NCI-H1417 treated with DMSO at 0.1 percent for 48 hours (cell line): Measurements from ENCODE around the gene ZC3H10.
"Not testable (repeated sequence)": the region's sequence is repeated elsewhere in the genome, so short reads cannot be mapped to it uniquely, and the experiment has no call there.

Experiments used
- DNase-seq: peaks from one replicate; lab custom pipeline; 2025; lab: John Stamatoyannopoulos, UW

ZC3H10 gene

DNA sequence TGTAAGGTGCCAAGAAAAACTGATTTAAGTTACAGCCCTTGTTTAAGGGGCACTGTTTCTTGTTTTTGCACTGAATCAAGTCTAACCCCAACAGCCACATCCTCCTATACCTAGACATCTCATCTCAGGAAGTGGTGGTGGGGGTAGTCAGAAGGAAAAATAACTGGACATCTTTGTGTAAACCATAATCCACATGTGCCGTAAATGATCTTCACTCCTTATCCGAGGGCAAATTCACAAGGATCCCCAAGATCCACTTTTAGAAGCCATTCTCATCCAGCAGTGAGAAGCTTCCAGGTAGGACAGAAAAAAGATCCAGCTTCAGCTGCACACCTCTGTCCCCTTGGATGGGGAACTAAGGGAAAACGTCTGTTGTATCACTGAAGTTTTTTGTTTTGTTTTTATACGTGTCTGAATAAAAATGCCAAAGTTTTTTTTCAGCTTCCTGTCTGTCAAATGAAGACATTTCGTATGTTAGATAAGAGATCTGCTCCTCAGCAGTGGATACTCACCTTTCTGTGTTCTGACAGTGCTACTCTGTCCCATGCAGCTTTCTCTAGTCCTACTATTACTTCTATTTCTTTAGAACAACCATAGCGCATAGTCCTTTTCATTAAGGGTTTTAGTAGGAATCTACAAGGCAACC lies 14.9 kb upstream of the ZC3H10 start:
- DNase-seq = no peak

DNA sequence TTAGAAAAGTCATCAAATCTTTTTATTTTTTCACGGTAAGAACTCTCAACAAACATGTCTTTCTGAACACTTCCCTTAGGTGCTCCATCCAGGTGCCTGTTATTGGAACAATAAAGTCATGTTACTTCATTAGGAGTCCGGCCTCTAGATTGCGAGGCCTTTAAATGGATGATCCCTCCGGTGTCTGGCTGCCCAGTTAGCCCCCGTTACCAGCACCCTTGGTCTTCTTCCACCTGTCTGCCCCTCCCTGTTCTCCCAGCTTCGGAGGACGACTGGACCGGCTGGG lies 14.3 kb upstream of the ZC3H10 start:
- DNase-seq = no peak

DNA sequence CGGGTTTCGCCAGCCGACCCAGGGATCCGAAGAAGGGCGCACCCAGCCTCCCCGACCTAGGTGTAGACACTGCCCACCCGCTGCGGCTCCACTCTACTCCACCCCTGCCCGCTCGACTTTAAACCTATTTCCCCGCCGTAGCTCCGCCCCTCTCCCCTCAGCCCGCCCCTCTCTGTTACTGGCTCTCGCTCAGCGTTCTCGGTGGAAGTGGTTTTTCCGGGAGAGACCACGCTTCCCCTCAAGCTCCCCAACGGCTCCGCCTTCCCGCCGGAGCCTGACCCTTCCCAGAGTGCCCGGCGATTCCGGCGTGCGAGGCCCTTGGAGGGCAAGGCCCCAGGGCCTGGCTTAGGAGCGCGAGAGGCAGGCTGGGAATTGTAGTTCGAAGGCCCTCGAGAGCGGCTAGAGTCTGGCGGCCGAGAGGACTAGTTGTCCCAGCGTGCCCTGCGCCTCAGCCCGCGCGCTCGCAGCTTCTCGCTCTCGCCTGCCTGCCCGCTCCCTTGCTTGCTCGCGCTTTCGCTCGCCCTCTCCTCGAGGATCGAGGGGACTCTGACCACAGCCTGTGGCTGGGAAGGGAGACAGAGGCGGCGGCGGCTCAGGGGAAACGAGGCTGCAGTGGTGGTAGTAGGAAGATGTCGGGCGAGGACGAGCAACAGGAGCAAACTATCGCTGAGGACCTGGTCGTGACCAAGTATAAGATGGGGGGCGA lies 13.8 kb upstream of the ZC3H10 start, which contains the start of gene PA2G4:
Gene PA2G4, plus strand, starts transcription at position 451 of the 706 bp plus-strand sequence. Its CDS starts 179 bp downstream, at position 630.
- DNase-seq = peak; percentile 100

DNA sequence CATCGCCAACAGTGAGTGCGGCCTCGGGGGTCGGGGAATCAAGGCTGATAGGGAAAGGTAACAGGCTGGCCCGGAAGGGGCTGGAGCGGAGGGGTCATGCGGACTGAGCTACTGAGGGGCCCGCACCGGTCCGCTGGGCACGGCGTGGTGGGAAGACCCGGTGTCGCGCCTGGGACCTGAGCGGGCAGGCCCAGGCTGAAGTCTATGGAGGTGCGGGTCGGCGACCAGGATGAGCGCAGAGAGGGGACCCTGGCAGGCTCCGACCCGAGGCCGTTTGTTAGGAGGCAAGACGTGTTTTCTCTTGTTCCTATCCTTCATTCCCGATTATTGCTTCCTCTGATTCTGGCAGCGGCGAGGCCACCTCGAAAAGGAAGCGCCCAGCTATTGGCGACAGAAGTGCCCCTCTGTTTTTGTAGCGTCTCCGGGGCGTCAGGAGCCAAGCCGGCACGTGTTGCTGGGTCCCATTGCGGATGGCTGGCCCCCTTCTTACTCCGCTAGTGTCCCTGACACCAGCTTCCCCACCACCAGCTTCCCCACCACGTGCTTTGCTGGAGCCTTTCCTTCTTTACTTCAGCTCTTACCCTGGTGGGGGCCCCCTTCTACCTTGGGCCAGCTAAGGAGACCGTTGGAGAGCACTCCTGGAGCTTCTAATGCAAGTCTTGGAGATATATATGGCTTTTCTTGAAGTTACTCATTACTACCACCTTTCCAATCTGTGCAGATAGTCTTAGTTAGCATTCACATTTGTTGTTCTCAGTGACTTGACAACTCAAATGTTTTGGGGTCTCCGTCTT lies 13.1 kb upstream of the ZC3H10 start:
- no peak for DNase-seq

DNA sequence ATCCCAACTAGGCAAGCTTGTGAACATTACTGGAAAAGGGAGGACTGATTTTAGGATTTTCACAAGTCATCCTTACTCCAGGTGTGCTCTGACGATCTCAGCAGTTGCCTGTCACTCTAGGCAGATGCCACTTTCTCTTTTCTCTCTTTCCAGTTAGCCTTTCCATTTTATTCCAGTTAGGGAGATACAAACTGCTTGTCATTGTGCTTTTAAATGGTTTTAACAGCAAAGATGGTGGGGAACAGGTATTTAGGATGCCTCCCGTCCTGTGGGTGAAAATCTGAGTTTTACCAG lies 12.5 kb upstream of the ZC3H10 start:
- no peak for DNase-seq

DNA sequence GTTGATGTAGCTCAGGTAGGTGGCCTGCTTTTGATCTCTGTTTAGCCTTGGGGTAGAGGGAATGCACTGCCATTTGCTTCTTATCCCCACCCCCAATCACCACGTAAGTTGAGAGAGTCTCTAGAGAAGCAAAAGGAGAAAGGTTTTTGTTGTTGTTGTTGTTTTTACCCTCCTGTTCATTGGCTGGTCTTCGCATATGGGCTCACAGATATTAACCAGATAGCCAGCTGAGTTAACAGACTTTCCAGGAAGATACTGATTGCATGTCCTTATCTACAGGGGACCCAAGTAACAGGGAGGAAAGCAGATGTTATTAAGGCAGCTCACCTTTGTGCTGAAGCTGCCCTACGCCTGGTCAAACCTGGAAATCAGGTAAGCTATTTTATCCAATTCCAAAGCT lies 10.8 kb upstream of the ZC3H10 start:
- no peak for DNase-seq

DNA sequence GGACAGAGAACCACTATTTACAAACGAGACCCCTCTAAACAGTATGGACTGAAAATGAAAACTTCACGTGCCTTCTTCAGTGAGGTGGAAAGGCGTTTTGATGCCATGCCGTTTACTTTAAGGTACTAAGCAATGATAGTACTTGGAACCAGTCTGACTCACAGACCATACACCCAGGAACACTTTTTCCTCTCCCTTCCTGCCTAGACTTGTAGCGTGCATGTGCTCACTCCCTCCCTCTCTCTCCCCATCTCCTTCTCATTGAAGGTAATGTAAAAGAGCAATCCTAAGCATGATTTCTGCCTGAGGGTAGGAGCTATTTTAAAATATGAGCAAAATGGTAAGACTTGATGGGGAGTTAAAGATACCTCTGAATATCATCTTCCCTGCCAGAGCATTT lies 7.5 kb upstream of the ZC3H10 start:
- DNase-seq = no peak

DNA sequence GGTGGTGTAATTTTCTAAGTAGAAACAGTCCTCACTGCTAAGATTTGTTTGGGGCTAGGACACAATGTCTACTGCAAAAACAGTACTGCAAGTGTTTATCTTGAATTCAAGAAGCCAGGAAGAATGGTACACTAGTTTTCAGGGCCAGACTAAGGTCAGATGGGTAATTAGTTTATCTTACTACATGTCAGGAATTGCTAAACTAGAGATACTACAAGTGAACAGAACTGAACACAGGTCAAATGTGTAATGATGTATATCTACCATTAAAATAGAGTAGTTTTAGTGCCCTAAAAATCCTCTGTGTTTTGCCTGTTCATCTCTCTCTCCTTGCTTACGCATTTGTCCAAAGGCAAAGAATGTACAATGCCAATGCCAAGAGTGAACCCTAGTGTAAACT lies 4.0 kb upstream of the ZC3H10 start:
- no peak for DNase-seq

DNA sequence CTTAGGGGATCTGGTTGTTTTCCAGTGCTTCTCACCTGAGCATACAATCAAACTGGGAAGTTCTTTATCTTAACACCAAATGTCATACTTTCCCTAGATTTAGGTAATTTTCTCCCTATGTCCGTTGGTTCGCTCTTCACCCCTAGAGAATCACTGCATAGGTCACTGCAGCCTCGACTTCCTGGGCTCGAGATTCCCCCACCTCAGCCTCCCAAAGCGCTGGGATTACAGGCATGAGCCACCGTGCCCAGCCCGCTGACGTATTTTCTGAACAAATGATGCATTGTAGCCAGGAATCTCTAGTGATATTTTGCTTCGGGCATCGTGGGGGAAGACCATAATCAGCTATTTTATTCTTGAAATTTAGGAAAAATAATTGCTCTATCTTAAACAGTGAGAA lies 2.7 kb upstream of the ZC3H10 start:
- DNase-seq = no peak

DNA sequence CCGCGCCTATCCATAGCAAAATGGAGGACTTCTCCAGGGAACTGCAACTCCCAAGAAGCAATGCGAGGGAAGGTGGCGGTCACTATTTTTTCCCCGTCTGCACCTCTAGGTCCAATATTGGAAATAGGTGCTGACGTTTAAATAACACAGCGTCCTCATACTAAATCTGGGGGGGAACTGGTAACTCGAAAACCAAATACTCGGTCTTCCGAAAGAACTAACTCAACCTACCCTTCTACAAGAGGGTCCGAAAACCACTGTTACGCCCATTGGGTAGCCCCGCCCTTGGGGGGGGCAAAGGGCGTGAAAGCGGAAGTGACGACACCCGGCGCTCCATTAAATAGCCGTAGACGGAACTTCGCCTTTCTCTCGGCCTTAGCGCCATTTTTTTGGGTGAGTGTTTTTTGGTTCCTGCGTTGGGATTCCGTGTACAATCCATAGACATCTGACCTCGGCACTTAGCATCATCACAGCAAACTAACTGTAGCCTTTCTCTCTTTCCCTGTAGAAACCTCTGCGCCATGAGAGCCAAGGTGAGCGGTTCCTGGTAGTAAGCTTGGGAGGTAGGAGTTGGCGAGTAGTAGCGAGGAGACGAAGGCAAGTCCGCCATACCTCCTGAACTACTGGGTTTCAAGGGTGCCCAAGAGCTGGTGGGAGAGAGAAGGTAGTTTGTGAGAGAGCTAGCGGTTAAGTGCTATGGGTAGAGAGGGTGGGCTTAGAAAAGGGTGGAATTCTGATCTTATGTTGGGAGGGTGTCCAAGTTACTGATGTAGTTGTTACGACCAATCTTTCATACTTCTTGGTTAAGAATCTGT lies 1.6 kb upstream of the ZC3H10 start, which contains the start of gene RPL41:
Gene RPL41, plus strand, starts transcription at position 367 of the 815 bp plus-strand sequence.
- DNase-seq = peak; percentile 99

DNA sequence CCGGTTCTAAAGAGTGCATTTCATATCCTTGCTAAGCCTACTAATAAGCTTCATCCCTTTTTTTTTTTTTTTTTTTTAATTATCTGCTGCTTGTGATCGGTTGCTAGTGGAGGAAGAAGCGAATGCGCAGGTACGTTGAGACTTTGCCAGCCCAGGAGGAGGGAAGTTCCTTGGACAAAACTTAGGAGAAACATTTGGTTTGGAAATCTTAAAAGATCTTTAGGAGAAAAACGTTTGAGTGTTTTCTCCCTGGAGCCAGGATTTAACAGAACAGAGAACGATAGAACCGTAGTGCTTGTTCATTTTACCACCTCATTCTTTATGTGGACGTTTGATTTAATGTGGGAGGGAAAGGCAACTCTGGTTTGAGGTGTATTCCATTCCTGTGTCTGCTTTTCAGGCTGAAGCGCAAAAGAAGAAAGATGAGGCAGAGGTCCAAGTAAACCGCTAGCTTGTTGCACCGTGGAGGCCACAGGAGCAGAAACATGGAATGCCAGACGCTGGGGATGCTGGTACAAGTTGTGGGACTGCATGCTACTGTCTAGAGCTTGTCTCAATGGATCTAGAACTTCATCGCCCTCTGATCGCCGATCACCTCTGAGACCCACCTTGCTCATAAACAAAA lies 872 bp upstream of the ZC3H10 start:
- not testable (repeated sequence) for DNase-seq

DNA sequence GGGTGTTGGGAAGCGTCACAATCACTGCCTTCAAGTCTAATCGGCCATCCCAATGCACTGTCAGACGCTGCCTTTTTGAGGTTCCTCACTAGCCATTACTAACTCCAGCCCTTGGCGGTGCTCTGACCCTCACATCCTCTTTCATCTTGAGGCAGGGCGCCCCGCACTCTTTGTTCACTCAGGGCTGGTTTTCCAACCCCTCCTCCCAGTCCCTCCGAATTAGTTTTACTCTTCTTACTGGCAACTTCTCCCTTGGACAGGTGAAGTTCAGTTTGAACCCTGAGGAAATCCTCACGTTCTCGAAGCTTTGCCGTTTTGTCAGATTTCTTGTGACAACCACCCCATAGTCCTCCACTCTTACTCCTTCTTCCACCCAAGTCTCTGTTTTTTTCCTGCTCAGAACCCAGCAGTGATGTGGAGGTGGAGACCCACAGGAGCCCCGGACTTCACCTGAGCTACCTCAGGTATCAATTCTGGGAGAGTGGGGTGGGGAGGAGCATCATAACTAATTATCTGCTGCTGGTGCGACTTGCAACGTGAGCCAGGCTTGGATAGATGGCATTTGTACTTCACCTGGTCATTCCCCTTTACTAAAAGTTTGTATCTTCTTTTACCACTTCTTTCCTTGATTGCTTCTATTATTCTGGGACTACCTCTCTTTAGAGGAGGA lies 757 bp downstream of the ZC3H10 start:
- no peak for DNase-seq

DNA sequence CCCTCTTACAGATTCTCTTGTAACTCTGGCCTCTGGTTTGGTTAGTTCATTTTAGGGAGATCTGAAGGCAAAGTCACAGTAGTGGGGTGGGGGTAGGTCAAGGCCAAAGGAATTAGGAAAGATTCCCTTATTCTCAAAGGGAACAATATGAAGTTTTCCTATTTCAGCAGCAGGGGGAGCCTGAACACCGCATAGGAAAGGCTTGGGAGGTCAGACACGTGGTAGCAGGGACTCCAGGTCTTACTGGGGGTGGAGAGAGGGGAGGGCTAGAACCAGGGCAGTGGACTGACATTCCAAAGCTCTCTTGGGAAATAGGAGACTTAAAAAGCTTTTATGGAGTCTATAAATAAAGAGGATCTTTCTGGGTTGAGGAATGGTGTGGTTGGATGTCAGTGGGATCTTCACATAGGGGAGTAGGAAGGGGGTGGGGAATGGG lies 1.3 kb downstream of the ZC3H10 start:
- DNase-seq = peak; percentile 53

DNA sequence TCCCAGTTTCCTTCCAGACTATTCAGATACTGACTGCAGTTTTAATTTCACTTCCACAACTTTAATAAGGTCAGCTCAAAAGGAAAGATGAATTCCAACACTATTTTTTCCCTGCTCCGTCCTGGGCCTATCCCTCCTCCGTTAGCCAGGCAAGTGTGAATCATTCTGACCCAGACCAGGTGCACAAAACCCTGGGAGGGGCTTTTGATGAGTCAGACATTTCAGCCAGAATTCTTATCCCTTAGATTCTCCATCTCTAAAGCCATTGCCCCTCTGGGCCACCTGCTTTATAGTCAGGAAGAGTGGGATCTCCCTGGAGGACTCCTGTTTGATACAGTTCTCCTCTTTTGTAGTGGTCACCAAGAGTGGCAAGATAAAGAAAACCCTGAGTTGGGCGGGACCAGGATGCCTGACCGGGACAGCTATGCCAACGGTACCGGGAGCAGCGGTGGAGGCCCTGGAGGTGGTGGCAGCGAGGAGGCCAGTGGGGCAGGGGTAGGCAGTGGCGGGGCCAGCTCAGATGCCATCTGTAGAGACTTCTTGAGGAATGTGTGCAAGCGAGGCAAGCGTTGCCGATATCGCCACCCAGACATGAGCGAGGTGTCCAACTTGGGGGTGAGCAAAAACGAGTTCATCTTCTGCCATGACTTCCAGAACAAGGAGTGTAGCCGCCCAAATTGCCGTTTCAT lies 2.2 kb downstream of the ZC3H10 start:
- no peak for DNase-seq

DNA sequence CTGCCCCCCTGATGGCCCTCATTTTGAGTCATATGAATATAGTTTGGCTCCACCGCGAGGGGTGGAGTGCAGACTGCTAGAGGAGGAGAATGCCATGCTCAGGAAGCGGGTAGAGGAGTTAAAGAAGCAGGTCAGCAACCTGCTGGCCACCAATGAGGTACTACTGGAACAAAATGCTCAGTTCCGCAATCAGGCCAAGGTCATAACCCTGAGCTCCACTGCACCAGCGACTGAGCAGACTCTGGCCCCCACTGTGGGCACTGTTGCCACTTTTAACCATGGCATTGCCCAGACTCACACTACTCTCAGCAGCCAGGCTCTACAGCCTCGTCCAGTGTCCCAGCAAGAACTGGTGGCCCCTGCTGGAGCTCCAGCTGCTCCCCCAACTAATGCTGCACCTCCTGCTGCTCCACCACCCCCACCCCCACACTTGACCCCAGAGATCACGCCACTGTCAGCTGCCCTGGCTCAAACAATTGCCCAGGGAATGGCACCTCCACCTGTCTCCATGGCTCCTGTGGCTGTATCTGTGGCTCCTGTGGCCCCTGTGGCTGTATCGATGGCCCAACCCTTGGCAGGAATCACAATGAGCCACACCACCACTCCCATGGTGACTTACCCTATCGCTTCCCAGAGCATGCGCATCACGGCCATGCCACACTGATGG lies 3.3 kb downstream of the ZC3H10 start:
- no peak for DNase-seq

DNA sequence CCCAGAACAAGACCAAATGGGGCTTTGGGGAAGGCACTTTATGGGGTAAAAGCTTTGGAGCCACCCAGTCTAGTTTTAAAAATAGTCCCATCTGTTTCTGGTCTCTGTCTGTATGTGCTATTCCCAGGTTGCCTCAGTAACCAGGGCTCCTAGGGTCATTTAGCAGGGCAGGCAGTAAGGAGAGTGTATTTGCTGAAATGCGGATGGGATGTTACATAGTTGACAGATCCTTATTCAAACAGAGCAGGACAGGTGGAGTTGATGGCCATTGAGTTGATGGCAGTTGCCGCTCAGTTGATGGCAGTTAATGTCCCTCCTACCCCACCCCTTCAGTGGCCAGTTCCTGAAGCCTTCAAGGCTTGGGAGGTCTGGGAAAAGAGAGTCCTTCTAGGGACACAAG lies 4.6 kb downstream of the ZC3H10 start:
- no peak for DNase-seq

DNA sequence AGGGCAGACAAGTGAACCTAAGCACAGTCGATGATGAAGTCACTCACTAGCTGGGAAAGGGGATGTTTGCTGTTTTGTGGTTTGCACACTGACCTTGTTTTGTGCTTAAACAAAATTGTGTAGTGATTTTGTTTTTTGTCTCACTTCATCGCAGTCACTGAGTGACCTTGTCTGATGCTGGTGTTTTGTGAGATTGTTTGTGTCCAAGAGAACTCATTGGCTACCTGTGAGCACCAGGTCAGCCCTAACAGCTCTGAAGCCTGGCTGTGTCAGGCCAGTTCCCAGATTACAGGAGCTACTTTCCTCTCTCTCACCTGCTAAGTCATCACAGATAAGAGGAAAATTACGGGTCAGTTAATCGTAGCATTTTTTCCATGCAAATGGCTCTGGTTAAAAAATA lies 6.1 kb downstream of the ZC3H10 start:
- DNase-seq = no peak

DNA sequence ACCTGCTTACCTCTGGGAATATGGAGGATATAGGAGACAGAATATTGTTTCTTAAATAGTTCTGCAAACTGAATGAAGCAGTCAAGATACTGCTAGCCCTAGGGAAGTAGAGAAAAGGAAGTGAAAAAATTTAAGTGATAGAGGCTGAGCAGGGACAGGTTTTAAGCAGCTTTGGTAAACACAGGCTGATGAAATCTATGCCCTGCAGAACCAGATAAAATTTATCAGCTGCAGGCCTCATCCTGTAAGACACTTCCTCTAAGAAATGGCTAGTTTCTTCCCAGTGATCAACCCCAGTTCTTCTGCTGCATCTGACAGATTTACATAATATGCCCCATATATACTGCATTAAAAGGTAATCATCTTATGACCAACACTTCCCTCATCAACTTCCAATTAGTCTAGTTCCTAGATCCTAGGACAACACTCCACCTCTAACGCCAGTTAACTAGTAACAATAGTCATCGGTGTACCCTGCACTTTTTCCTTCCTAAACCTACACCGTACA lies 8.7 kb downstream of the ZC3H10 start:
- no peak for DNase-seq

DNA sequence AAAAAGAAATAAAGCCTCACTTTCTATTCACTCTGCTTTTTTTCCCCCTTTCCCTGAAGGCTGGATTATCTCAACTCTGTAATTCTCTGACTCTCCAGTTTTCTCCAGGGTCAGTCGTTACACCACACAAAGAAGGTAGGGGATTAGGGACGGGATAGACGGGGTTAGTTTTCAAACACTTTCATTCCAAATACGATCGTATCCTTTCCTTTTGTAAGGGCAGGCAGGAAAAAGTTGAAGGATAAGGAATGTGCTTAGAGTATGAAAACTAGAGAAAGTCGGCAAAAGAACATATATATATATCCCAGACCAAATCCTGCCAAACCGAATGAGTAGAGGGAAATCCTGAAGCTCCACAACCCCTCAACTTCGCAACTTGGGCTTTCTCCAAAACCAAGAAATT lies 9.4 kb downstream of the ZC3H10 start:
- no peak for DNase-seq
